GM12878 (cell line): ENCODE measurements around the gene ARPC1B. TPM values are rescaled to one million over a fixed set of nuclear protein-coding genes. Genes with fewer than 3 reads are reported as not detected.

ENCODE experiments used
- ATAC-seq: fragments of 200-7000 bp; cut with Tn5 transposase; 3 replicates; pipeline ENCODE4 v1.9.1; 2020; ENCODE audit warnings: mild to moderate bottlenecking, moderate library complexity
- BruUV-seq: library from RNA; stranded (reverse); fragments of 400-500 nt; replicated peaks from 2 replicates; lab custom pipeline; 2021; lab: Mats Ljungman, UMichigan
- CTCF ChIA-PET: fragments of 300-600 bp; sonication (Branson Sonifier 250); formaldehyde crosslinking; extraction: SDS; loops from one replicate; lab custom pipeline; 2021; ENCODE audit warnings: inconsistent platforms; lab: Yijun Ruan, JAX
- POLR2A ChIA-PET: fragments of 350-600 bp; formaldehyde crosslinking; extraction: SDS; loops from one replicate; lab custom pipeline; 2021; ENCODE audit warnings: inconsistent platforms; lab: Charles Lee
- RAD21 ChIA-PET: fragments of 300-600 bp; sonication (Branson Sonifier 250); formaldehyde crosslinking; loops from one replicate; lab custom pipeline; 2023; ENCODE audit warnings: antibody characterized with exemption; ENCODE audit not compliant: unreplicated experiment; lab: Charles Lee
- SMC1A ChIA-PET: fragments of 300-600 bp; sonication (Branson Sonifier 250); formaldehyde crosslinking; loops from one replicate; lab custom pipeline; 2023; ENCODE audit not compliant: unreplicated experiment, uncharacterized antibody; lab: Charles Lee
- DNase-seq: peaks from one replicate; pipeline ENCODE4 v3.0.0-alpha.2; 2011; ENCODE audit warnings: low read depth, low spot score
- FAIRE-seq: peaks from 3 replicates; lab custom pipeline; 2011; peaks lifted over from hg19 to GRCh38; lab: Jason Lieb, UNC
- H2AFZ ChIP-seq: 2 replicates; pipeline ENCODE4 v1.6.0; 2011; ENCODE audit warnings: low read depth, low read length, control low read depth; ENCODE audit not compliant: control insufficient read depth
- H3K27ac ChIP-seq: 2 replicates; pipeline ENCODE4 v1.5.1; 2011; ENCODE audit warnings: control low read depth; ENCODE audit not compliant: control insufficient read depth, insufficient read depth
- H3K27me3 ChIP-seq, 2 experiments: replicated peaks in 1 of 2; 2 replicates each; pipeline versions ENCODE4 v1.6.0 to v1.6.1; 2011; ENCODE audit warnings: low read length in 1 of 2; ENCODE audit not compliant: control insufficient read depth in 2 of 2, insufficient read depth in 2 of 2
- H3K36me3 ChIP-seq, 2 experiments: 2 replicates each; pipeline ENCODE4 v1.5.1; 2011; ENCODE audit warnings: low read length in 1 of 2; ENCODE audit not compliant: control insufficient read depth in 2 of 2, insufficient read depth in 2 of 2
- H3K4me1 ChIP-seq: 2 replicates; pipeline ENCODE4 v1.6.1; 2011; ENCODE audit warnings: mild to moderate bottlenecking, low read length, moderate library complexity, mixed read lengths; ENCODE audit not compliant: control insufficient read depth, insufficient read depth
- H3K4me2 ChIP-seq: 2 replicates; pipeline ENCODE4 v1.6.0; 2011; ENCODE audit warnings: control low read depth; ENCODE audit not compliant: control insufficient read depth, insufficient read depth
- H3K4me3 ChIP-seq: fragments of 200-600 bp; sonication (generic); 2 replicates; pipeline ENCODE4 v1.5.1; 2016
- H3K79me2 ChIP-seq: 2 replicates; pipeline ENCODE4 v1.6.0; 2011; ENCODE audit warnings: low read length; ENCODE audit not compliant: control insufficient read depth, insufficient read depth
- H3K9ac ChIP-seq: 2 replicates; pipeline ENCODE4 v1.8.0; 2011; ENCODE audit warnings: low read length, control low read depth, mixed read lengths; ENCODE audit not compliant: control insufficient read depth, insufficient read depth
- H3K9me3 ChIP-seq: replicated peaks from 3 replicates; pipeline ENCODE4 v1.5.1; 2011; ENCODE audit warnings: mild to moderate bottlenecking, low read length; ENCODE audit not compliant: control insufficient read depth, insufficient read depth
- H4K20me1 ChIP-seq: 2 replicates; pipeline ENCODE4 v1.6.0; 2011; ENCODE audit not compliant: control insufficient read depth, insufficient read depth
- BCL11A ChIP-seq: IDR thresholded peaks from 2 replicates; pipeline ENCODE4 v1.6.1; 2011; ENCODE audit warnings: low read depth, low read length
- CBX5 ChIP-seq: sonication (generic); IDR thresholded peaks from 2 replicates; pipeline ENCODE4 v1.6.1; 2016; ENCODE audit warnings: low read depth, moderate library complexity, mild to moderate bottlenecking, inconsistent platforms
- FOXK2 ChIP-seq: fragments of 450-650 bp; IDR thresholded peaks from 2 replicates; pipeline ENCODE4 v1.6.1; 2017; ENCODE audit warnings: mild to moderate bottlenecking, moderate library complexity
- NBN ChIP-seq: fragments of 450-650 bp; IDR thresholded peaks from 2 replicates; pipeline ENCODE4 v1.6.1; 2016
- PAX5 ChIP-seq: IDR thresholded peaks from 2 replicates; pipeline ENCODE4 v1.6.1; 2011; ENCODE audit warnings: low read depth, low read length, borderline replicate concordance
- RFX5 ChIP-seq: IDR thresholded peaks from 2 replicates; pipeline ENCODE4 v1.6.1; 2011; ENCODE audit warnings: low read depth, low read length, improper control_type of control experiment
- SMAD1 ChIP-seq: fragments of 450-650 bp; IDR thresholded peaks from 2 replicates; pipeline ENCODE4 v1.6.1; 2018; ENCODE audit warnings: mild to moderate bottlenecking, low read depth; ENCODE audit not compliant: partially characterized antibody
- ZNF217 ChIP-seq: fragments of 450-650 bp; IDR thresholded peaks from 2 replicates; pipeline ENCODE4 v1.6.1; 2017; ENCODE audit warnings: antibody characterized with exemption, mild to moderate bottlenecking
- ZSCAN29 ChIP-seq: fragments of 450-650 bp; IDR thresholded peaks from 2 replicates; pipeline ENCODE4 v1.6.1; 2017; ENCODE audit warnings: mild to moderate bottlenecking, moderate library complexity
- WGBS: methylation state at CpG from one replicate; pipeline ENCODE4 v1.1.6; 2016; ENCODE audit warnings: low lambda C conversion rate; ENCODE audit not compliant: insufficient replicate concordance, insufficient coverage; ENCODE audit errors: missing lambda C conversion rate; 5-methylcytosine and 5-hydroxymethylcytosine counted together
- in situ Hi-C: fragments of 300-500 bp; cut with MboI; formaldehyde crosslinking; loops from 9 replicates; pipeline ENCODE4 v1.14.3; 2018; ENCODE audit warnings: mixed read lengths
- intact Hi-C: fragments of 100-400 bp; cut with micrococcal nuclease; formaldehyde crosslinking; loops from one replicate; pipeline ENCODE4 v1.14.2; 2022; ENCODE audit not compliant: unreplicated experiment
- polyA plus RNA-seq, 11 experiments: library from polyadenylated mRNA; depleted of rRNA in 4 of 11; unstranded in 6 of 11; stranded (reverse) in 5 of 11; fragments of >200 nt; fragmentation: Nextera tagmentation in 4 of 11; fragmentation: Illumina TruSeq in 1 of 11; extraction: Ambion mirVana in 4 of 11; extraction: Trizol in 1 of 11; gene quantifications; 1 replicate in 1 of 11; 2 replicates in 10 of 11; pipeline versions ENCODE4 v1.2.1 to v1.2.3, GENCODE V29; 2011 to 2016; ENCODE audit warnings: inconsistent platforms in 2 of 11, missing spikeins in 2 of 11, low read depth in 1 of 11
- total RNA-seq, 4 experiments: library from RNA; depleted of rRNA in 3 of 4; stranded (reverse); fragments of >200 nt in 3 of 4; fragmentation: Illumina TruSeq in 1 of 4; extraction: Trizol in 1 of 4; gene quantifications; 2 replicates each; pipeline versions ENCODE4 v1.2.1 to v1.2.3, GENCODE V29; 2013 to 2021
- TF ChIP-seq, protein P1 (sequence below): fragments of 450-650 bp; IDR thresholded peaks from 2 replicates; pipeline ENCODE4 v1.6.1; 2017; ENCODE audit warnings: mild to moderate bottlenecking, low read depth, inconsistent platforms; ENCODE audit not compliant: poor library complexity, severe bottlenecking
- TF ChIP-seq, protein P2 (sequence below): fragments of 450-650 bp; IDR thresholded peaks from 2 replicates; pipeline ENCODE4 v1.6.1; 2018; ENCODE audit warnings: mild to moderate bottlenecking, low read depth, moderate library complexity; ENCODE audit not compliant: partially characterized antibody
- TF ChIP-seq, protein P3 (sequence below): fragments of 450-650 bp; IDR thresholded peaks from 2 replicates; pipeline ENCODE4 v1.6.1; 2017; ENCODE audit warnings: antibody characterized with exemption, mild to moderate bottlenecking, moderate library complexity
- TF ChIP-seq, protein P4 (sequence below): IDR thresholded peaks from 2 replicates; pipeline ENCODE4 v1.6.1; 2012; ENCODE audit warnings: low read length, inconsistent platforms

ARPC1B gene
- total and polyA plus RNA-seq, 10 of the 15 experiments (the other 5 are each of a cell fraction or from before 2014, with no cell fraction given), result 14.1 to 762 (median 387) TPM

DNA sequence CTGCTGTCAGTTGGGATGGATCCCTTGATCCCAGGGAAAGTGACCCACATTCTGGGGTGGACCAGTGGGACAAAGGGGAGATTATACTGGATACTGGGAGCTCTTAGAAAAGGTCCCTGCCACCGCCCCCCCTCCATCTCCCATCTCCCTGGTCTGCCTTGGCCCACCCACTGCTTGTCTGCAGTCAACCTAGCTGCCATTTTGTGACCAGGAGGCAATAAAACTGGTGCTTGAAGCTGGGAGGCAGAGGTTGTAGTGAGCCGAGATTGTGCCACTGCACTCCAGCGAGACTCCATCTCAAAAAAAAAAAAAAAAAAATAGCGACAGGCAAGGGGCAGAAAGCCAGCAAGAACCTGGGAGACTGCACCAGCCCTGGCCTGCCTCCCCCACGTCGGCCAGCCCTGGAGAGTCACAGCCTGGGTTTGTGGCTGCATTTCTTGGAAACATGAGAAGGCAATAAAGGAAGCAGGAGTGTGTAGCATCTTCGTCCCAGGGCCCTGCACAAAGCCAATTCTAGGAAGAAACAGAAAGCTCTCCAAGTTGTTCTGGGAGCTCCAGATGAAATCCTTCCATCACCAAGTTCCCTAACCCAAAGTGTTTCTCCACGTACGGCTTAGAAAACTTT lies 4.7 kb upstream of the ARPC1B start:
- POLR2A ChIA-PET, result no interaction called here
- Histone ChIP-seq H3K27me3 (no peaks in the 10 kb centered on the region), H3K27ac (no peak overlapping the region), H3K36me3 (peaks cover 9 to 13% of the 10 kb centered on the region in 2 experiments; a peak in 3 of 4 replicates), H3K4me1 (no peaks in the 10 kb centered on the region), H3K9ac (no peak overlapping the region), H3K4me3 (no peak overlapping the region), H3K79me2 (peaks cover 4% of the 10 kb centered on the region), H2AFZ (no peak overlapping the region), H3K4me2 (no peak overlapping the region), H3K9me3 (no peaks in the 10 kb centered on the region), H4K20me1 (no peaks in the 10 kb centered on the region)
- BruUV-seq, result no TSS peak
- SMC1A ChIA-PET, result interaction anchor here (1.0 to 1.5 kb wide), 2 partner anchors 11 to 17 kb away, joined by 3 read pairs; no protein-coding TSS in a partner anchor
- RAD21 ChIA-PET, result no interaction called here
- in situ Hi-C loops, result no loop called here
- 77% methylated on average over 8 of the region's 9 CpGs for WGBS
- ATAC-seq (no peak), DNase-seq (no peak), FAIRE-seq (no peak)
- TF ChIP-seq, protein P1, sequence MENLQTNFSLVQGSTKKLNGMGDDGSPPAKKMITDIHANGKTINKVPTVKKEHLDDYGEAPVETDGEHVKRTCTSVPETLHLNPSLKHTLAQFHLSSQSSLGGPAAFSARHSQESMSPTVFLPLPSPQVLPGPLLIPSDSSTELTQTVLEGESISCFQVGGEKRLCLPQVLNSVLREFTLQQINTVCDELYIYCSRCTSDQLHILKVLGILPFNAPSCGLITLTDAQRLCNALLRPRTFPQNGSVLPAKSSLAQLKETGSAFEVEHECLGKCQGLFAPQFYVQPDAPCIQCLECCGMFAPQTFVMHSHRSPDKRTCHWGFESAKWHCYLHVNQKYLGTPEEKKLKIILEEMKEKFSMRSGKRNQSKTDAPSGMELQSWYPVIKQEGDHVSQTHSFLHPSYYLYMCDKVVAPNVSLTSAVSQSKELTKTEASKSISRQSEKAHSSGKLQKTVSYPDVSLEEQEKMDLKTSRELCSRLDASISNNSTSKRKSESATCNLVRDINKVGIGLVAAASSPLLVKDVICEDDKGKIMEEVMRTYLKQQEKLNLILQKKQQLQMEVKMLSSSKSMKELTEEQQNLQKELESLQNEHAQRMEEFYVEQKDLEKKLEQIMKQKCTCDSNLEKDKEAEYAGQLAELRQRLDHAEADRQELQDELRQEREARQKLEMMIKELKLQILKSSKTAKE, result no peak
- TF ChIP-seq NBN, result no peak
- TF ChIP-seq, protein P2, sequence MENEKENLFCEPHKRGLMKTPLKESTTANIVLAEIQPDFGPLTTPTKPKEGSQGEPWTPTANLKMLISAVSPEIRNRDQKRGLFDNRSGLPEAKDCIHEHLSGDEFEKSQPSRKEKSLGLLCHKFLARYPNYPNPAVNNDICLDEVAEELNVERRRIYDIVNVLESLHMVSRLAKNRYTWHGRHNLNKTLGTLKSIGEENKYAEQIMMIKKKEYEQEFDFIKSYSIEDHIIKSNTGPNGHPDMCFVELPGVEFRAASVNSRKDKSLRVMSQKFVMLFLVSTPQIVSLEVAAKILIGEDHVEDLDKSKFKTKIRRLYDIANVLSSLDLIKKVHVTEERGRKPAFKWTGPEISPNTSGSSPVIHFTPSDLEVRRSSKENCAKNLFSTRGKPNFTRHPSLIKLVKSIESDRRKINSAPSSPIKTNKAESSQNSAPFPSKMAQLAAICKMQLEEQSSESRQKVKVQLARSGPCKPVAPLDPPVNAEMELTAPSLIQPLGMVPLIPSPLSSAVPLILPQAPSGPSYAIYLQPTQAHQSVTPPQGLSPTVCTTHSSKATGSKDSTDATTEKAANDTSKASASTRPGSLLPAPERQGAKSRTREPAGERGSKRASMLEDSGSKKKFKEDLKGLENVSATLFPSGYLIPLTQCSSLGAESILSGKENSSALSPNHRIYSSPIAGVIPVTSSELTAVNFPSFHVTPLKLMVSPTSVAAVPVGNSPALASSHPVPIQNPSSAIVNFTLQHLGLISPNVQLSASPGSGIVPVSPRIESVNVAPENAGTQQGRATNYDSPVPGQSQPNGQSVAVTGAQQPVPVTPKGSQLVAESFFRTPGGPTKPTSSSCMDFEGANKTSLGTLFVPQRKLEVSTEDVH, result no peak
- TF ChIP-seq PAX5, result no peak
- no peak for TF ChIP-seq CBX5
- TF ChIP-seq, protein P3, sequence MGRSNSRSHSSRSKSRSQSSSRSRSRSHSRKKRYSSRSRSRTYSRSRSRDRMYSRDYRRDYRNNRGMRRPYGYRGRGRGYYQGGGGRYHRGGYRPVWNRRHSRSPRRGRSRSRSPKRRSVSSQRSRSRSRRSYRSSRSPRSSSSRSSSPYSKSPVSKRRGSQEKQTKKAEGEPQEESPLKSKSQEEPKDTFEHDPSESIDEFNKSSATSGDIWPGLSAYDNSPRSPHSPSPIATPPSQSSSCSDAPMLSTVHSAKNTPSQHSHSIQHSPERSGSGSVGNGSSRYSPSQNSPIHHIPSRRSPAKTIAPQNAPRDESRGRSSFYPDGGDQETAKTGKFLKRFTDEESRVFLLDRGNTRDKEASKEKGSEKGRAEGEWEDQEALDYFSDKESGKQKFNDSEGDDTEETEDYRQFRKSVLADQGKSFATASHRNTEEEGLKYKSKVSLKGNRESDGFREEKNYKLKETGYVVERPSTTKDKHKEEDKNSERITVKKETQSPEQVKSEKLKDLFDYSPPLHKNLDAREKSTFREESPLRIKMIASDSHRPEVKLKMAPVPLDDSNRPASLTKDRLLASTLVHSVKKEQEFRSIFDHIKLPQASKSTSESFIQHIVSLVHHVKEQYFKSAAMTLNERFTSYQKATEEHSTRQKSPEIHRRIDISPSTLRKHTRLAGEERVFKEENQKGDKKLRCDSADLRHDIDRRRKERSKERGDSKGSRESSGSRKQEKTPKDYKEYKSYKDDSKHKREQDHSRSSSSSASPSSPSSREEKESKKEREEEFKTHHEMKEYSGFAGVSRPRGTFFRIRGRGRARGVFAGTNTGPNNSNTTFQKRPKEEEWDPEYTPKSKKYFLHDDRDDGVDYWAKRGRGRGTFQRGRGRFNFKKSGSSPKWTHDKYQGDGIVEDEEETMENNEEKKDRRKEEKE, result no peak
- TF ChIP-seq SMAD1, result no peak
- no peak for TF ChIP-seq BCL11A
- TF ChIP-seq, protein P4, sequence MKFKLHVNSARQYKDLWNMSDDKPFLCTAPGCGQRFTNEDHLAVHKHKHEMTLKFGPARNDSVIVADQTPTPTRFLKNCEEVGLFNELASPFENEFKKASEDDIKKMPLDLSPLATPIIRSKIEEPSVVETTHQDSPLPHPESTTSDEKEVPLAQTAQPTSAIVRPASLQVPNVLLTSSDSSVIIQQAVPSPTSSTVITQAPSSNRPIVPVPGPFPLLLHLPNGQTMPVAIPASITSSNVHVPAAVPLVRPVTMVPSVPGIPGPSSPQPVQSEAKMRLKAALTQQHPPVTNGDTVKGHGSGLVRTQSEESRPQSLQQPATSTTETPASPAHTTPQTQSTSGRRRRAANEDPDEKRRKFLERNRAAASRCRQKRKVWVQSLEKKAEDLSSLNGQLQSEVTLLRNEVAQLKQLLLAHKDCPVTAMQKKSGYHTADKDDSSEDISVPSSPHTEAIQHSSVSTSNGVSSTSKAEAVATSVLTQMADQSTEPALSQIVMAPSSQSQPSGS, result no peak
- TF ChIP-seq FOXK2, result no peak
- no peak for TF ChIP-seq RFX5
- TF ChIP-seq ZNF217, result no peak
- TF ChIP-seq ZSCAN29, result no peak
- CTCF ChIA-PET, result no interaction called here
- intact Hi-C loops, result loop anchor here (5.0 kb wide), 1 partner anchor 37 kb away; the partner anchor contains the start of genes BUD31 and PDAP1
